NCI-H774 (cell line): Measurements from ENCODE around the gene TSC22D1.
"Not testable (repeated sequence)": the region's sequence is repeated elsewhere in the genome, so short reads cannot be mapped to it uniquely, and the experiment has no call there.

Source experiments
- DNase-seq: peaks from one replicate; lab custom pipeline; 2025; lab: John Stamatoyannopoulos, UW

TSC22D1 gene

DNA sequence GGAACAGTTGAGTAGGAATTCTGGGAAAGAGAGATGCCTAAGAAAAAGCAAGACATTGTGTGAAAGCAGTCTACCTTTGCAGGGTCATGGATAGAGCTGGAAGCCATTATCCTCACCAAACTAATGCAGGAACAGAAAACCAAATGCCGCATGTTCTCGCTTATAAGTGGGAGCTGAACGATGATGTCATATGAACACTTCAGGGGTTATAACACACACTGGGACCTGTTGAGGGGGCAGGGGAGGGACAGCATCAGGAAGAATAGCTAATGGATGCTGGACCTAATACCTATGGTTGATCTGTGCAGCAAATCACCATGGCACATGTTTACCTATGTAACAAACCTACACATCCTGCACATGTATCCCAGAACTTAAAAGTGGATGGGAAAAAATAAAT lies 69.9 kb downstream of the TSC22D1 start:
- no peak for DNase-seq

DNA sequence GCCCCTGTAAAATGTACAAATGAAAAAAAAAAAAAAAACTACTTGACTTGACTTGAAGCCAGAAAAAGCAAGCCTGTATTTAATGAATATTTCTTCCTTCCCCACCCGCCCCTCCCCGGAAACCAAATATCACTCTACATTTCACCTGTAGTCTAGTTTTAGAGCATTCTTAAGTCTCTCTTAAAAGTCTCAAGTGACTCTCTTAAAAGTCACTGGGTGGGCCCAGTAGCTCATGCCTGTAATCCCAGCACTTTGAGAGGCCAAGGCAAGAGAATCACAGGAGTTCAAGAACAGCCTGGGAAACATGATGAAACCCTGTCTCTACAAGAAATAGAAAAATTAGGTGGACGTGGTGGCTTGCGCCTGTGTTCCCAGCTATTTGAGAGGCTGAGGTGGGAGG lies 72.0 kb downstream of the TSC22D1 start:
- no peak for DNase-seq

DNA sequence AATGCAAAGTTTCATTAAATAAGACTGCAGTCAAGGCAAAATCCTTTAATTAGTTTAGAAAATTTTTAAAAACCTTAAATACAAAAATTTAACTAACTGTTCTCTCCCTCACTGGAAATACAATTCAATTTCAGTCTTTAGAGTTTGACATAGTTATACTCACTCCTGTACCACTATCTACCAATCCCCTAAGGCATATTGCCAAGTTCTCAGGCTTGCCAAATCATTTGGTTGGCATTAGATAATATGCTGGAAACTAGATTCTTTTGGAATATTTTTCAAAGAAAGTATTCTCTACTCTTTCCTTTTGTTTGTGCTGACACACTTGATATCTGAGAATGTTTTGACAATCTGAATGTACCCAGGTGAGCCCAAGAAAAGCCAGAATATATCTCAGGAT lies 77.2 kb downstream of the TSC22D1 start:
- no peak for DNase-seq

DNA sequence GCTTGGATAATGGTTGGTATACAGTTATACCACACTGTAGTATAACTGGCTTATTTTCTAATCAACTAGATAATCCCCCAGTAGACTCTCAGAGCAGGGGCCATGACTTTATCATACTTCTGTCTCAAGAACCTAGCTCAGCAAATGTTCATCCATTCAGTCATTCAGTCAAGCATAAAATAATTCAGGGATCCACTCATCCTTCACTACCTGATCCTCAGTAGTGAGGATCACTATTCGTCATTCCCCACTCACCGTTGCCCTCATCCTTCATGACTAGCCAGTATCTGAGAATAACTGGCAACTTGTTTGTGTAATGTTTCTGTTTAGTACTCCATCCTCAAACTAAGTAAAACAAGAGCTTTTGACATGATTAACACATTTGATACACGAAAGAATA lies 77.6 kb downstream of the TSC22D1 start:
- no peak for DNase-seq

DNA sequence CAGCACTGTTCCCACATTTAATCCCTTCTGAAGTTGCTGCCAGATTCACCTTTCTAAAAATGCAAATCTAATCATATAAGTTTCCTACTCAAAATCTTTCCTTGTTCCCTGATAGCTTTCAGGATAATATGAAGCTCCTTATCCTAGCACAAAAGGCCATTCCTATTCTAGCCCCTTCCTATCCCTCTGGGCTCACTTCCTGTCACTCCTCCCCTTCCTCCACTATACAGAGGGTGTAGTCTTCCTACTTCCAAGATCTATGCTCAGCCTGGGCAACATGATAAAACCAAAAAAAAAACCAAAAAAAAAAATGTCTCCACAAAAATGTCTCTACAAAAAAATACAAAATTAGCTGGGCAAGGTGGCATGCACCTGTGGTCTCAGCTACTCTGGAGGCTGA lies 78.3 kb downstream of the TSC22D1 start:
- DNase-seq: no peak

DNA sequence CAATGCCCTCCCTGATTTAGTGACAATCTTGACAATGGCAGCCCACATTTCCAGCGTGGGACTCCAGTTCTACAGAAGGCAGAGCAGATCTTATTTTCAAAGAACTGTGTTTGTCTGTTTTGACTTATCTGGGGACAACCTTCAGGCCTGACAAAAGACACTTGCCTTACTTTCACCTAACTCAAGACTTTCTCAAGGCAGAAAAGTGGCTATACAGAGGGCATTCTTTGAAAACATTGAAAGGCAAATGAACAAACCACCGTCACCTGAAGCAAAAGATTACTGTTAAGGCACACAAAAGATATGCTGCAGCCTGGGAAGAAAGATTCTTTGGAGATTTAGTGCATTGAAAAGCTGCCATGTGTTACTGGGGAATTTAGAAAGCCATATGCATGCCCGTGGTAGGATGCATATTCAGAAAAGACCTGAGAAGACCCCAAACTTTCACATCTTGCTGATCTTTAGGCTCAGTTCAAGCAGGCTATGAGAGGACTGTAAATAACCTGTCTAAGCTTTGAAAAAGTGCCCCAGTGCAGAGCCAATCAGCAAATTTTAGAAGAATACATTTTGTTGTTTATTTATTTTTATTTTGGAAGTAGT lies 82.8 kb downstream of the TSC22D1 start:
- DNase-seq: no peak

DNA sequence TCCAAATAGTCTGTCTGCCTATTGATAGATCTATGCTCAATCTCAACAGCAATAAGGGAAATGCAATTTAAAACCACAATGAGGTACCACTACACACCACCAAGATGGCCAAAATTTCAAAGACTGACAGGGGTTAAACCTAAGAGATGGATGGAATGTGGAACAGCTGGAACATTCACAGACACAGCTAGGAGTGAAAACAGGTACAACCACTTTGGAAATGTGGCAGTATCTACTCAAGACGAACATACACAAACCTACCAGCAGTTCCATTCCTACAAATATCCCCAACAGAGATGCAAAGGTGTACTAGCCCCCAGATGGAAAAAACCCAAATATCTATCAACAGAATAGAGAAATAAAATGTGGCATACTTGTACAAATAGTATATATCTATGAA lies 86.4 kb downstream of the TSC22D1 start:
- no peak for DNase-seq

DNA sequence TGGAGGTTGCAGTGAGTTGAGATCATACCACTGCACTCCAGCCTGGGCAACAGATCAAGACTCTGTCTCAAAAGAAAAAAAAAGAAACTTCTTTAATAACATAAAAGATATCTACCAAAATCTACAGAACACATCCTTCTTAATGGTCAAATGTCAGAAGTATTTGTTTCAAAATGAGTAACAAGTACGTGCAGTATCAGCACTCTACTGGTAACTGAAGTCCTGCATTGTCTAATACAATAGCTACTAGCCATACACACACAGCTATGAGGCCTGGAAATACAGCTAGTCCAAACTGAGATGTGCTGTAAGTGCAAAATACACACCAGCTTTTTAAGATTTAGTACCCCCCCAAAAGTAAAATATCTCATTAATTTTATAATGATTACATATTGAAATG lies 88.1 kb downstream of the TSC22D1 start:
- no peak for DNase-seq

DNA sequence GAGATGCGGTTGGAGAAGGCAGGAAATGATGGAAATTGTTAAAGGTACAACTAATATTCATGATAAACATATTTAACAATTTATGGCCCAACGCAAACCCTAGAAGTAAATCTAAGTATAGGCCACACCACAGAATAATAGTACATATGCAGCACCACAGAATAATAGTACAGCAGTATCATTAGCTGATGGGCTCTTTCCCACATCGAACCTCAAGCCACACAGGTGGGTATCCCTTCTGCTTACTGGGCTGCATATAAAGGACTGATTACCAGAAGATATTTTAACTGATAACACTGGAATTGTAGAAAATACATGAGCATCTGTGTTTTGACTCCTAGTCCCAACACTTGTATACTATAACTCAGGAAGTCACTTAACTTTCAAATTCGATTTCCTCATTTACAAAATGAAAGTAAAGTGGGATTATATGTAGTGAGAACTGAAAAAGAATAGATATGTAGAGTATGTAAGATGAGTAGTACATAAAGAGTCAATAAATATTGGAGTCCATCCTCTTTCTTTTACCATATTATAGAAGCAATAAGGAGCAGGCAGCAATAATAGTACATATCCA lies 91.5 kb downstream of the TSC22D1 start:
- no peak for DNase-seq

DNA sequence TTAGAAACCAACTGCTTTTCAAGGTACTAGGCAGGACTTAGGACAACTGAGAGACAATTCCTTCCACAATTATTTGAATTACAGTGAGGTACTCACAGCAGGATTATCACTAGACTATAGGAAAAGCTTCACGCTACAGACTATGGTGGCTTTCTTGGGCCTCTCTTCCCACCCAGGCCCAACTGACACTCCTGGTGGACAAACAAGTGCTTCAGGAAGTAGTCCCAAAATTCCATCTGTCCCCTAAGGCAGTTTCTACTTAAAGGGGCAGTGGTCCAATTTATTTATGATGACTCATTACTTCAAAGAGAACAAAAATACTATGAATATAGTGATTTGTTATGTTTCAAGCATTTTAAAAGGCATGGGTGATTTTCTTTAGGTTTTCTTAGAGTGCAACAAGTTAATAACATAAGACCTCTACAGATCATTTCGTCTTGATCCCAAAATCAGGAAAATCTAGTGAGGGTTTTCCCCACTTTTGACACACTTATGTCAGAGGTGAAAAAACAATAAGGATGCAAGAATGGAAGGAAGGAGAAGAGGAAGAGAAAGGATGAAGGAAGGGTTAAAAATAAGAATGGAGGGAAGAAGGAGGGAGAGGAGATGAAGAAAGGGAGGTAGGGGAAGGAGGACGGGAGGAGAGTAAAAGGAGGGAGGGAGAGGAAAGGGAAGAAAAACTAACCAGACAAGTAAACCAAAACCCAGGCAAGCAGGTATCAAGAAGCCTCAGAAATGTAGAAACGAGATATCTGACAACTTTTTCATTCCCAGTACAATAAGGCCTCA lies 101.8 kb downstream of the TSC22D1 start:
- no peak for DNase-seq

DNA sequence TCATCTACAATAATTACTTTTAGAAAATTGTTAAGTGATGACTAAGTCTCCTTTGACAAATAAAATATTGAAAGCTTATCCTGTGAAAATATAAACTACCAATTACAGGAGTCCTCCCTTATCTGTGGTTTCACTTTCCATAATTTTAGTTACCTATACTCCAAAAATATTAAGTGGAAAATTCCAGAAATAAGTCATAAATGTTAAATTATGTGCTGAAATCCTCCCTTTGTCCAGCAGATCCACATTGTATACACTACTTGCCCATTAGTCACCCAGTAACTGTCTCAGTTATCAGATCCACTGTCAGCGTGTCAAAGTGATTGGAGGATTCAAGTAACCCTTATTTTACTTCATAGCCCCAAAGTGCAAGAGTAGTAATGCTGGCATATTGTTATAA lies 104.4 kb downstream of the TSC22D1 start:
- no peak for DNase-seq

DNA sequence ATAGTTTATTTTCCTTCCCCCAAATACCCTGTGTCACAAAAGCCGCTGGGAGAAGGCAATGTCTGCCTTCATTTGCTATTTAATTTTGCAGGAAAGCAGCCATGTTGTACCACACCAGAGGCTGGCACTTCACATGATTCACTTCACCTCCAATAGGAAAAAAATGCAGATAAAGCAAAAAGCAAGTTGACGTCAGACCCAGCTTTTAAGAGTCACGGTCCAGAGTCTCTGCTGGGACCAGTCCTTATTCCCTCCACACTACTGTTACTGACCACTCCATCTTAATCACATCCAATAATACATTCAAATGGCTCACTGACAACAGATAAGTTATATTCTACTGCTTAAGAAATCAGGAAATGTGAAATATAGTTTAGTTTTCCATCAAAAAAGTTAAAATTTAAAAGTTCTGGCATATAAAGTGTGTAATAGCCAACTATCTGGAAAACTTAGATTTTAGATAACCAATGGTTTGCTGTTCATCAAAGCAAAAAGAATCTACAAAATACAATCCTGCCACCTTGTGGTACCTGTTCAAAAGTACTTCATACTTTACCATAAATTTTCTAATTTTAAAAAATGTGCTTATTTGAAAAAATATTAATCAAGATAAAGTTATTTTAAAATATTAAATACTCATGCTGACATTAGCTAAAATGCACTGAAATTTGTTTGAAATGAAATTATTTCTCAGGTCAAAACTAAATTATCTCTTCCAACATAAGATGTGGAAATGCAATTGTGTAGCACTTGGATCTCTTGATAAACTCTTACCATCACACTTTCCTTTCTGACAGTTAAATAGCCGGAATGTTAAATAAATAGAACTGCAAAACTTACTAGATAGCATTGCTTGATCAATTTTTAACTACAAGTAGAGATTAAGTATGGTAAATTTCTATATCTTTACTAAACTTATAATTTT lies 105.2 kb downstream of the TSC22D1 start:
- DNase-seq: no peak

DNA sequence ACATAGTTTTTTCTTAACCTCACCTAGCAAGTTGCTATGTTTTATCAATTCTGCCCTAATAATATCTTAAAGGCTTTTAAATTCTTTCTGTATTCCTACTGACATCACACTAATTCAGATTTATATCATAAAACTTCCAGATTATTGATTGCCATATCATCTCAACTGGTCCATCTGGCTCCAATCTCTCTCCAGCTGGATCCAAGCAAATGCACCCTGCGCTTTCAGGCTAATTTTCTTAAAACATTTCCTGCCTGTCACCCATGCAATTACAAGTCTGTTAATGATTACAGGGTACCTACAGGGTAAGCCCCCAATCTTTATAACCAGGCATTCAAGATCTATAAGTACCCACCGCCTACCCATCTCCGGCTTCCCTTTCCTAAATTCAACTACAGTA lies 107.3 kb downstream of the TSC22D1 start:
- no peak for DNase-seq

DNA sequence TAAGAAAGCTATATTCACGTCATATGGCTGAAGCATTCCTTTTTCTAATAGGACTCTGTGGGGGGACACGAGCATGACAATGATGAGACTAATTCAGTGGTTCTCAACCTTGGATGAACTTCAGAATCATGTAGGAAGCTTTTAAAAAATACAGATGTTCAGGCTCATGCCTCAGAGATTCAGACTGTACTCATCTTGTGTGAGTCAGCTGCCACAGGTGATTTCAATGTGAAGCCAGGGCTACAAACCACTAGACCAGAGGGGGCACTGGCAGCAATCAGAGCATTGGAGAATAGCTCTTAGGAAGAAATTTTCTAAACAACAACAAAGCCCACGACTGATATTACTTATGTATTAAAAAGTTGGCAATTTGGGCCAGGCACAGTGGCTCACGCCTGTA lies 110.8 kb downstream of the TSC22D1 start:
- no peak for DNase-seq

DNA sequence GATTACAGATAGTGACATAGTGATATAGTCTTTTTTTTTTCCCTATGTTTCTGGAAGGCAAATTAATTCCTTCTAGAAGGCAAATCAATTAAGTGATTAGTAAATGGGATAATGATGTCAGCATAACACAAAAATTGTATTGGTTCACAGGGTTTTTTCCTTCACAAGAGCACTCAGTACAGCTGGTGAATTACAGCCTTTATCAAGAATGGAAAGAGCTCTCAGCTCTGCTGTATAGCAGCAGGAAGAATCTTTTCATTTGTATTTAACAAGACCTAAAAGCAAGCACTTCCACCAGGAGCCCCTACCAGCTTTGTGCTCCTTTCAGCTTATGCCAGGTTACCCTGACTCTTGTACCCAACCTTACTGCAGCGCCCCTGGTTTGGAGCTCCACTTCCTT lies 111.7 kb downstream of the TSC22D1 start:
- DNase-seq: no peak

DNA sequence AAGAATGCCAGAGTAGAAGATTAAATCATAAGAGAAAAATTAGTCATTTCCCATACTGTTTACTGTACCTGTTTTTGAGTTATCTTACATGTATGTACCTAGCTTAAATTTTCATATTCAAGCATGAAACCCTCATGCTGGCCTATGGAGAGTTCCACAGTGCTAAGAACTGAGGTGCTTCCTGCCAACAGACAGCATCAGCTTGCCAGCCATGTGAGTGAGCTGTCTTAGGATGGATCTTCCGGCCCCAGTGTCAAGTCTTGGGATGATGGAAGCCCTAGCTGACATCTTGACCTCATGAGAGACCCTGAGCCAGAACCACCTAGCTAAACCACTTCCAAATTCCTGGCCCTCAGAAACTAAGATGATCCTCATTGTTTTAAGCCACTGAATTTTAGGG lies 112.4 kb downstream of the TSC22D1 start:
- no peak for DNase-seq

DNA sequence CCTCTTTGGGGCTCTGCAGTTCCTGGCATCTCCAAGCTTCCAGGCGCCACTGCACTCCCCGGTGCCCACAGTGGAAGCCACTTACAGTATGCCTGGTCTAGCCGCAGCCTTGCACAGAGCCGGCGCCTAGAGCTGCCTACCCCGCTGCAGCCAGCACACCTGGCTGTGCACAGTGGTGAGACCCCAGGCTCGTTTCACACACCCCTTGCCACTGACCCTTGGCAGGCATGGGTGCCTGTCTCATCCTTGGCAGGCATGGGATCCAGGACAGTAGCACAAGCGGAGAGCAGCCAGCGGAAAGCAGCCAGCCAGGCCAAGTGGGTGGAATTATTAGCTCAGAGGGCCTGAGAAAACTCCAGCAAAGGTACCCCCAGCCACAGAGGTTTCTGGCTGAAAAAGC lies 116.5 kb downstream of the TSC22D1 start:
- DNase-seq: no peak

DNA sequence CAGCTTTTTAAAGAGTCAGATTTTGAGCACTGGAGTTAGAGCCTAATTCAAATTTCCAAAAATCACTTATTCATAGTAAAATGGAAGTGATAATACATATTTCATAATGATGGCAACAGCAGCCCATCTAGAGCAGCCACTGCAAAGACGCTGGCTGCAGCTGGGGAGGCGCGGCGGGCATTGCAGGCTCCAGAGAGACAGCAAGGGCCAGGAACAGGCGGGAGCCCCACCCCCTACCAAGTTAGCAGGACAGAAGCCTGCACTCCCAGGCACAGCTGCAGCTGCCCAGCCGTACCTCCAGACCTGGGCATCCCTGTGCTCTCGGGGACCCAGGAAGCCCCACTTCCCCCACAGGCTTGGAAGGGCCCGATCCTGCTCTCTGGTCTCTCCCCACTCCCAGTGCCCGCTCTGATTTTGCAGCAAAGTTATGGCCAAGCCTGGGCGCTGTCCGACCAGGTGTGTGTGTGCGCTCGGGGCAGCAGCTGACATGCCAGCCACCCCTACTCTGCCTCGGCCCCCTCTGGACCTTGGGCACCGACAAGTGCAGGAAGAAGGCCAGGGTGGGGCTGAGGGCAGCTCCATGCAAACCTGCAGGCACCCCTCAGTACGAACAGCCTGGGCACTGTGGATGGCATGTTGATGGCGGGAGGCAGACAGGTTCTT lies 117.7 kb downstream of the TSC22D1 start:
- no peak for DNase-seq

DNA sequence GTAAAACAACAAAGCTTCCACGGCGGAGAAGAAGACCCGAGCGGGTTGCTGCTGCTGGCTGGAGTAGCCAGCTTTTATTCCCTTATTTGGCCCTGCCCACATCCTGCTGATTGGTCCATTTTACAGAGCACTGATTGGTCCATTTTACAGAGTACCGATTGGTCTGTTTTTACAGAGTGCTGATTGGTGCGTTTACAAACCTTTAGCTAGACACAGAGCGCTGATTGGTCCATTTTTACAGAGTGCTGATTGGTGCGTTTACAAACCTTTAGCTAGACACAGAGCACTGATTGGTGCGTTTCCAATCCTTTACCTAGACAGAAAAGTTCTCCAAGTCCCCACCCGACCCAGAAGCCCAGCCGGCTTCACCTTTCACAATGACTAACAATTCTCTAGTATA lies 119.9 kb downstream of the TSC22D1 start:
- not testable (repeated sequence) for DNase-seq

DNA sequence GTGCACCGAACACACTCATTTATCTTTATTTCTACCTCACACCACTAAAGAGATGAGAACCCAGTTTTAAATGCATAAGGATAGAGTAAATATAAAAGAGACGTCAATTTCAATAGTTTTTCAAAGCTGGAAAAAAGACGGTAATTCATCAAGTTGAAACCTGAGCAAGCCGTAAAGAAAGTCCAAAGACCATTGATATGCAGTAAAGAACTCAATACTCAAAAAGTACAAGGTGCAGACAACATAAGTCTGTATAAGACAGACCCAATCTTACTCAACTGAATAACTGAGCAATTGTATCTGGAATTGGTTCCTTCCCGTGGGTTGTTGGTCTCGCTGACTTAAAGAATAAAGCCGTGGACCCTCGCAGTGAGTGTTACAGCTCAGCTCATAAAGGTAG lies 120.4 kb downstream of the TSC22D1 start:
- no peak for DNase-seq

DNA sequence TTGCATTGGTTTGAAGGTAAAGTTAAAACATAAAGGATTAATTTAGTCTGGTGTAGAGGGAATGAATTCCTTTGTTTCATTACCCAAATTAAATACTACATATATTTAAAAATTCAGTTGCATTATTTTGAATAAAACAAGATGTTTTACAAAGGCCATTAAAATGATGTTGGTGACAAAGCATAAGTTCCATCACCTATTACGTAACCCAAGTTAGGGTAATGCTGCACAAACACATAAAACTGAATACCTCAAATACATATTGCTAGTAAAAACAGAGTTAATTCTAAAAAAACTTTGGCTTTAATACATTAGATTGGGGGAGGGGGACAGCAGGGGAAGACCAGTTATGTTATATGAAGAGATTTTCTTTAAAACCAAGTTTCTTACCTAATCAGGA lies 122.2 kb downstream of the TSC22D1 start:
- DNase-seq: no peak

DNA sequence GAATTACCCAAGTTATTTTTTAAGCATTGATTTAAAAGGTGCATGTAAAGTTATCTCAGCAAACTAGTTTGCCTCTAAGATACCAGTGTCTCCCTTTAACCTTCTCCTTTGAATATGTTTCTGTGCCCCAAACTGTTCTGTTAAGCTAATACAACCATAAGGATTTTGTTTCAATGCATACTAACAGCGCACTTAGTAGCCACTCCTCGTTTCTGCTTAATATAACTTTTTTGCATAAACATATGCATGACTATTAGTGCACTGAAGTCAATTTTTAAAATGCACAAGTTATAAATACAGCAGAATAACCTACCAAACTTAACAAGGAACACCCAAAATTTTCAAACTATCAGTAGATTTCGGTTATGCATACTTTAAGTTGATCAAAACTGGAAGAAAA lies 123.1 kb downstream of the TSC22D1 start:
- DNase-seq: no peak
